HG03558 (cell line): ENCODE data around the gene ACTL10.

Experiments used
- ATAC-seq: cut with Tn5 transposase; IDR thresholded peaks from one replicate; pipeline ENCODE4 v1.9.1; 2021; ENCODE audit warnings: moderate number of reproducible peaks; ENCODE audit not compliant: unreplicated experiment; ENCODE audit errors: extremely low read depth

Gene ACTL10

GRCh38 chr20:33675136-33675959 lies 8.6 kb downstream of the ACTL10 start:
- no peak for ATAC-seq

GRCh38 chr20:33676121-33676520 lies 9.4 kb downstream of the ACTL10 start:
- no peak for ATAC-seq

- no peak for ATAC-seq
These were observed 10.2 kb downstream of the ACTL10 start for GRCh38 chr20:33676652-33677645.

GRCh38 chr20:33677991-33678702 lies 11.4 kb downstream of the ACTL10 start:
- ATAC-seq: no peak

- ATAC-seq: no peak
These were observed 13.2 kb downstream of the ACTL10 start for GRCh38 chr20:33679758-33680485.

- ATAC-seq: no peak
These were observed 13.9 kb downstream of the ACTL10 start for GRCh38 chr20:33680686-33681085.

- no peak for ATAC-seq
These were observed 14.5 kb downstream of the ACTL10 start for GRCh38 chr20:33681288-33681687.

- ATAC-seq: no peak
These were observed 15.1 kb downstream of the ACTL10 start for GRCh38 chr20:33681728-33682353.

- ATAC-seq: no peak
These were observed 18.0 kb downstream of the ACTL10 start for GRCh38 chr20:33684533-33685327.

- ATAC-seq: peak; percentile 11
These were observed 18.8 kb downstream of the ACTL10 start for GRCh38 chr20:33685328-33686099.

- ATAC-seq: peak; percentile 65
These were observed 19.6 kb downstream of the ACTL10 start, which contains the start of gene E2F1 for GRCh38 chr20:33686100-33686983. E2F1 (minus strand) TSS chr20:33686385; CDS start chr20:33686264, 121 bp downstream.

GRCh38 chr20:33686984-33687366 lies 20.2 kb downstream of the ACTL10 start:
- no peak for ATAC-seq

- ATAC-seq: no peak
These were observed 20.7 kb downstream of the ACTL10 start for GRCh38 chr20:33687370-33687915.

GRCh38 chr20:33687993-33688937 lies 21.5 kb downstream of the ACTL10 start:
- no peak for ATAC-seq

- ATAC-seq: no peak
These were observed 22.2 kb downstream of the ACTL10 start for GRCh38 chr20:33688938-33689424.
